ENCODE results near the gene LAMB2.

LAMB2 gene

DNA sequence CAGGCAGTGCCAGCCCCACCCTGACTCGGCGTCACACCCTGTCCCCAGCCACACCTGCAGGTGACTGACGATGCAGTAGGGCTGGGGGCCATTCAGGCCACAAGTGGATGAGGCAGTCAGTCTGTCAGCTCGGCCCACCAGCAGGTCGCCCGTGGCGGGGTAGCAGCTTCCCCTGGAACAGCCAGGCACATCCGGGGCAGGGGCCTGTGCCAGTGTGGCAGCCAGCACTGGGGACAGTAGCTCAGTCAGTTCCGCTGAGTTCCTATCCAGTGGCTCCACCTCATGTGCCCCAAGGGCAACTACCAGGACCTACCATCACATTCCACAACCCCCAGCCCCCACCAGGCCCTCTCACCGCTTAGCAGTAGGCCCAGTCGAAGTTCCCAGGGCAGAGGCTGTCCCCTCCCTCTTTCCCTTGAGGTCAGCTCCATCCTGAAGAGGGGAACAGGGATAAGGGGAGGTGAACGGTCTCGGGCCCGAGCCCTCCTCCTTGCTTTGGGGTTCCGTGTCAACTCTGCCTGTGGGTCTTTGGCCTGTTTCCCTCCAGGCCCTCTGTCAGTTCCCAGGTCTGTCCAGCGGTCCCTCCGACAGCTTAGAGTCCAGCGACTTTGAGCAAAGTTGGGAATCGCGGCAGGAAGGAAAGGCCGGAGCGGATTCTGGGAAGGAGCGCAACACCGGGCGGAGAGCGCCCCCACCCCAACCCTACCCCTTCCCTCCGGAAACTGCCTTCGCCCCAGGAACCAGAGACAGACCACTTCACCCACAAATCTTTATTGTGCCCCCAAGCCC, at the start of gene LAMB2:
Gene LAMB2, minus strand, starts transcription at position 614 of the 789 bp plus-strand sequence. Its CDS starts 183 bp downstream, at position 431.
- DNase-seq: no peak

DNA sequence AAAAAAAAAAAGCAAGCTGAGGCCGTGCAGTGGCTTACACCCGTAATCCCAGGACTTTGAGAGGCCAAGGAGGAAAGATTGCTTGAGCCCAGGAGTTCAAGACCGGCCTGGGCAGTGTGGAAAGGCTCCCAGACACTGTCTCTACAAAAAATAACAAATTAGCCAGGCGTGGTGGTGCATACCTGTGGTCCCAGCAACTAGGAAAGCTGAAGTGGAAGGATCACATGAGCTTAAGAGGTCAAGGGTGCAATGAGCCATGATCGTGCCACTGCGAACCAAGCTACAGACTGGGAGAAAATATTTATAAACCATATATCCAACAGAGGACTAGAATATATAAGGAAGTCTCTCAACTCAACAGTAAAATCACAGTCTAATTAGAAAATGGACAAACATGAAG, 48.5 kb upstream of the LAMB2 start:
- DNase-seq: no peak

DNA sequence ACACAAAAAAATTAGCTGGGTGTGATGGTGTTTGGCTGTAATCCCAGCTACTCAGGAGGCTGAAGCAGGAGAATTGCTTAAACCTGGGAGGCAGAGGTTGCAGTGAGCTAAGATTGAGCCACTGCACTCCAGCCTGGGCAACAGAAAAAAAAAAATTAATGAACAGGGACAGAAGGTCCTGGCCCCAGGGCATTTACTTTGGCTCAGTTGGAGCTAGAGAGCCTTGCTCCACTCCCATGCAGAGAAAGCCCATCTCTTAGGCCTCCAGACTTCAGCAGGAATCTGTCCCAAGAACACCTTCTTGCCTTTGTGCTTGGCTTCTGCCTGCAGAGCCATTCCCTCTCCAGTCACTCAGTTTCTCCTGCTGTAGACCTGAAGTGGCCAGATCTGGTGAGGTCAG, 47.3 kb upstream of the LAMB2 start:
- DNase-seq: no peak

DNA sequence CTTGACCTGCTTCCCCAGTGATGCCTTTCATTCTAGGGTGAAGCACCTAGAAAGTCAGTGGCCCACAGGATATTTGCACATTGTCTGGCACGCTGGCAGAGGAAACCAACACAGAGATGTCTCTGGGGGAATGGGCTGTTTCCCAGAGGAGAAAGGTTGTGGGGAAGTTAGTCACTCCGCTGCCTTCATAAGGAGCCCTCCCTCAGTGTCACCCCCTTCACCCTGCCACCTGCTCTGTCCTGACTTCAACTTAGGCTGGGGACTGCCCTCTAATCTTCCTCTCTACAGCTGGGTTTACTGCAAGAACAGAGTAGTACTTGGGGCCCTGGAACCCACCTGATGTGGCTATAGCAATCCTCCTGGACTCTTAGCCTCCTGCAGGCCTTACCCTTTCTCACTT, 44.2 kb upstream of the LAMB2 start:
- no peak for DNase-seq

DNA sequence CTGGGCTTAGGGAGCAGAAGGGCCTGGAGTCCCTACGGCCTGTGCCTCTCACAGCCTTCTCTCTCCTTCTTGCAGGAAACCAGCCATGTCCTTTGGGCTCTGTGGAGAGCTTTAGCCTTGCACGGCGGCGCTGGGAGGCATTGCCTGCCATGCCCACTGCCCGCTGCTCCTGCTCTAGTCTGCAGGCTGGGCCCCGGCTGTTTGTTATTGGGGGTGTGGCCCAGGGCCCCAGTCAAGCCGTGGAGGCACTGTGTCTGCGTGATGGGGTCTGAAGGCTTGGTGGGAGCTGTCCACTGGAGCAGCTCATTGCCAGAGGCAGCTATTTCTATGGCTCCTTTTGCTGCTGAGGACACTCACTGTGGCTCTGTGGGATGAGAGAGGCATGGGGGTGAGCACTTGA, 42.7 kb upstream of the LAMB2 start:
- no peak for DNase-seq

DNA sequence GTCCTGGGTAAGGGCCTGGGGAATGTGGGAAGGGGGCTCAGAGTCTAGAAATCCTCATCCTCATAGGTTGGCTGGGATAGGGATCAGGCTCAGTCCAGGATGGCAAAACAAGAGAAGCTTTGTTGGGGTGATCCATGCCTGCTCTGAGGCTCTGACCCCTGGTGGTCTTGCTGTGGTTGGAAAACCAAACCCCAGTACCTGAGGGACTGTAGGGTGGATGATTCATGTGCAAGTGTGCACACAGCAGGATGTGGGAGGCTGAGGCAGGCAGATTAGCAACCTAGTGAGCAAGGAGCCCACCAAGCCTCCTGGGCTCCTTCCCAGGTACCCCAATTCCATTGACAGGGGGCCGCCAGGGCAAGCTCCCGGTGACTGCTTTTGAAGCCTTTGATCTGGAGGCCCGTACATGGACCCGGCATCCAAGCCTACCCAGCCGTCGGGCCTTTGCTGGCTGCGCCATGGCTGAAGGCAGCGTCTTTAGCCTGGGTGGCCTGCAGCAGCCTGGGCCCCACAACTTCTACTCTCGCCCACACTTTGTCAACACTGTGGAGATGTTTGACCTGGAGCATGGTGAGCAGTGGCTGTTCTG, 41.6 kb upstream of the LAMB2 start:
- no peak for DNase-seq

DNA sequence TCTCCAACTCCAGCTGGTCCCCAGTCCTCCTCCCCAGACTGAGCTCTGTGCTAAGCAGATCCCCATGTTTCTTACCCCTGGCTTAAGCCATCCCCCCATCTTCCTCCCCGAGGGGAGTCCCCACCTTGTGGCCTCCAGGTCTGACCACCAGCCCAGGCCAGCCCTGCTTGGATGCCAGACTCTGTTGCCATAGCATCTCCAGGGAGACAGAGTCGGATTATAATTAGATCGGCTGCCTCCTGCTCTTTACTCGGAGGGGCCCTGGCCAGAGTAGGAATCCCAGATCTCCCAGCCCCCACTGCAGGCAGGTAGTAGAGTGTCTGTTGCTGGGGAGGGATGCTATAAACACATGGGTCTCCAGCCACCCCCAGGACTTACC, 40.9 kb upstream of the LAMB2 start:
- no peak for DNase-seq

DNA sequence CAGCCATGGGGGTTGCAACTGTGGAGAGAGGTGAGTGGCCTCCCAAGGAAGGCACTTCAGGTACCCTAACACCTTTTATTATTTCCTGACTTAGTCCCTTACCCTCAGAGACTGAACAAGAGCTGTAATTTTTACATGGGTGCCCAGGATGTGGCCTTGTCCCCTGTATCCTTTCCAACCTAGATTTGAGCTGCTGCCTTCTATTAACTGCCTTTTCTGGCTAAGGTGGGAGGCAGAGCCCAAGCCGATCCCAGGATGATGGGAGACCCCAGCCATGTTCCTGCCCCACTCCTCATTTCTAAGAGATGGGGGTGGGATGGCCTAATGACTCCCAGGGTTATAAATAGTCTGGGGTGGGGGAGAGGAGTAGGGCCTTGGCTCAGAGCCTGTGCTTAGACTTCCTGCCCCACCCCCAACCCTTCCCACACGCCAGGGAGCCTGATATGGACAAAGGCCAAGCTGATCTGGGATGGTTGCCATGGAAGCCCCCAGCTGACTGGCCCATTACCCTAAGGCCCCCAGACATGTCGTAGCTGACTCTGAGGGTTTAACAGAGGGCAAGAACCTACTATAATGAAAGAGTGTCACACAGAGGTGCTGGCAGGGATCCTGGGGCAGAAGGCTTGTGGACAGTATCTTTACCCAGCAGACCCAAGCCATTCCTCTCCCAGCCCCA, 40.4 kb upstream of the LAMB2 start:
- DNase-seq: no peak

DNA sequence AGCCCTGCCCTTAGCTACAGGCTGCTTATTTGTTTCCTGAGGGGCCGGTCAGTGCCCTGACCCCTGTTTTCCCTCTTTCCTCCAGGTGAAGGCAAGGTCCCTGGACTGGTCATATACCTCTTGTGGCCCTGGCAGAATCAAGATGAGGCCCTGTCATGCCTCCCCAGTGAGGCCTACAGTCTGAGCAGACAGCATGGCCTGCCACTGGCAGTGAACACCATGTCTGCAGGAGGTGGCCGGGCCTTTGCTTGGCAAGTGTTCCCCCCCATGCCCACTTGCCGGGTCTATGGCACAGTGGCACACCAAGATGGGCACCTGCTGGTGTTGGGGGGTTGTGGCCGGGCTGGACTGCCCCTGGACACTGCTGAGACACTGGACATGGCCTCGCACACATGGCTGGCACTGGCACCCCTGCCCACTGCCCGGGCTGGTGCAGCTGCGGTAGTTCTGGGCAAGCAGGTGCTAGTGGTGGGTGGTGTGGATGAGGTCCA, 39.7 kb upstream of the LAMB2 start:
- no peak for DNase-seq

DNA sequence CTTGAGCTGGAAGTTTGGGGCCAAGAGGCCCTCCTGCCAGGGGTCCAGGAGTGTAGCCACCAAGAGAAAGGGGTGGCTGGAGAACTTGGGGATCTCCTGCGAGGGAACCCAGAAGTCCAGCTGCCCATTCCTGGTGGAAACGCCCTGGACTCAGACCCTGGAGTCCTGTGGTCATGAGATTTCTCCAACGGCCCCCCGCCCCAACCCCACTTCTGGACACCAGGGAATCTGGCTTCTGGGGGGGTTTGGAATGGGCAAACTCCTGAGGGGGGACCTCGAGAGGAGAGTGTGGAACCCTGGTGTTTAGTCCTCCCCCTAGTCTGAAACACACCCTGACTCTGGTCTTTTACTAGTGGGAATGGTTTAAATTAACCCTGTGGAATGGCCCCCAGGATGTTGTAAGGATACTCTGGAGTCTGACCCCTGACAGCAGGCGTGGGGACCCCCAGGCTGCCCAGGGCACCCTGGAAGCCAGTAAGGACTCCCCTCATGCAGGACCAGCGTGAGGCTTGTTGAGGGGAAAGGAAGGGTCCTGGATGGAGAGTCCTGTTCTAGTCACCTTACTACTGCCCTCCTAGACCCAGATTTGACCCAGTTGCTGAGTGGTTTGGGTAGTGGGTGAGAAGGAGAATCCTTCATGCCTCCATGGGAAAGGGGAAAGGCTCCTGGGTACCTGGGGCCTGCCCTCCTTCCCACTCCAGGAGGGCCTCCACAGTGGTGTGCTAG, 39.1 kb upstream of the LAMB2 start:
- DNase-seq: no peak

DNA sequence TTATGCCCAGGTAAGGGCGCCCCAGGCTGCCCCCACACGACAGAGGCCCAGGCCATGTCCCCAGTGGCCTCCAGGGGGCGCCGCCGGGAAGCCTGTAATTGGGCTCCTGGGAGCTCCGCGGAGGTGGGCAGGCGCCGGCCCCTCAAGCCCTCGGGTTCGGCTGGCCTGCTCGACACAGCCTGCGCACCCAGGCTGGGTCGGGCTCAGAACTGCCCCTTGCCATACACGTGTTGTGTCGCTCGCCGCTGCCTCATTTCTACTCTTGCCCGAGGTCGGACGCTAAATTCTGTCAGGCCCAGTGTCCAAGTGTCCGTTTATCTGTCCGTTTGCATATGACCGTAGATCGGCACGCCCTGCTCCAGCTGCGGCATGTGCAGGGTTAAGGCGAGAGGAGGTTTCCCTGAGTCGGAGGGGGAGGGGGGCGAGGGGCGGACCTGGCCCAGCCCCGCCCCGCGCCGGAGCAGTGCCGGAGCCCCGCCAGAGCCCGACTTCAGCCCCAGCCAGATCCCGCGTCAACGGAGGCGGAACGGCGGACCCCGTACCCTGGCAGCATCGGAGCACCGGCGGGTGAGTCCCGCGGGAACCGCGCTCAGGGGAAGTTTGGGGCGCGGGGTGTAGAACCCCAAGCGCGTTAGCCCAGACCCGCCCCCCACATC, 38.4 kb upstream of the LAMB2 start, which contains the start of gene KLHDC8B:
Gene KLHDC8B, plus strand, starts transcription at position 480 of the 656 bp plus-strand sequence. CDS start 1,172 bp downstream, outside the sequence.
- no peak for DNase-seq

DNA sequence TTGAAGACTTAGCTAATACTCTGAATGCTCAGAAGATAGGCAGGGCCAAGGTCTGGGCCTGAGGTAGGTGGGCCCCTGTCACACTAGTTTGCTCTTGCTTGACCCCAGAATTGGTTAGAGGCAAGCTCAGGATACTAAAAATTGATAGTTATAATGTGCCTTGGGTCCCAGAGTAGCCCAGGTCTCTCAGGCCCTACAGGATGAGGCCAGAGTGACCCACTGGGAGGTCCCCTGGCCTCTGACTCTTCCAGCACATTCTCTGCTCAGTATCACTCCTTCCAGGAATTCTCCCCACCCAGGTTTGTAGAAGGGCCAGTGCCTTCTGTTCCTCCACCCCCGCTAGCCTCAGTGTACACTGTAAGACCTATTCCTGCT, 37.9 kb upstream of the LAMB2 start:
- no peak for DNase-seq

DNA sequence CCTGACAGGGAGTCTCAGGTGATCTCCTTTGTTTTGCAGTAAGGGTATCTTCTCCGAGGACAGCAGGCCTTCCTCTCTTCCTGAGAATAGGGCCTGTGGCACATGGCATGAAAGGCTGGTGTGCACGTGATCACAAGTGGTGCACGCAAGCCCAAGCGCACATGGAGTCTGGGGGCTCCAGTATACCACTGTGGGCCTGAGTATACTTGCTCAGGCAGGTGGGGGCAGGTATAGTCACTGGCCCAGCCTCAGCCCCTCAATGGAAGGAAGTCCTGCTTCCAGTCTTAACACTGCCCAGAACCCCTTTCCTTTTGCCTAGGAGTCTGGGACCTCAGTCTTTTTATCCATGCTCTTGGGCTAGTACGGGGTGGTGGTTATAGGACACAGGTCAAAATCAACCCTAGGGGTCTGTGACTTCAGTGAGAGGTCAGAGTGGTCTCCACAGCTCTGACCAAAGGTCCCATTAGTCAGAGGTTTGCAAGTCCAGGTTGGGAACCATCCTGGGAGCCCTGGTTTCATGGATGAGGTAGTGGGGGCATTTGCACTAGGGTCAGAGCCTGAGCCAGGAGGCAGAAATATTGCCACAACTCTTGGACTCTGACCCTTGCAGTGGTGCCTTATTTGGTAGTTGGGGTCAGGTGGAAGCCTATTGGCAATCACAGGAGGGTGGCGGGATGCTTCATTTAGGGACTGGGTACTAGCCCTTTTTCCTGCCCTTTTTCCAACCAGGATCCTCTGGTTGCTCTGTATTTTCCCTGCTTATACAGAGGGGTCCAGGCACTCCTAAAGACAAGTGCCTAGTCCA, 34.1 kb upstream of the LAMB2 start:
- no peak for DNase-seq

DNA sequence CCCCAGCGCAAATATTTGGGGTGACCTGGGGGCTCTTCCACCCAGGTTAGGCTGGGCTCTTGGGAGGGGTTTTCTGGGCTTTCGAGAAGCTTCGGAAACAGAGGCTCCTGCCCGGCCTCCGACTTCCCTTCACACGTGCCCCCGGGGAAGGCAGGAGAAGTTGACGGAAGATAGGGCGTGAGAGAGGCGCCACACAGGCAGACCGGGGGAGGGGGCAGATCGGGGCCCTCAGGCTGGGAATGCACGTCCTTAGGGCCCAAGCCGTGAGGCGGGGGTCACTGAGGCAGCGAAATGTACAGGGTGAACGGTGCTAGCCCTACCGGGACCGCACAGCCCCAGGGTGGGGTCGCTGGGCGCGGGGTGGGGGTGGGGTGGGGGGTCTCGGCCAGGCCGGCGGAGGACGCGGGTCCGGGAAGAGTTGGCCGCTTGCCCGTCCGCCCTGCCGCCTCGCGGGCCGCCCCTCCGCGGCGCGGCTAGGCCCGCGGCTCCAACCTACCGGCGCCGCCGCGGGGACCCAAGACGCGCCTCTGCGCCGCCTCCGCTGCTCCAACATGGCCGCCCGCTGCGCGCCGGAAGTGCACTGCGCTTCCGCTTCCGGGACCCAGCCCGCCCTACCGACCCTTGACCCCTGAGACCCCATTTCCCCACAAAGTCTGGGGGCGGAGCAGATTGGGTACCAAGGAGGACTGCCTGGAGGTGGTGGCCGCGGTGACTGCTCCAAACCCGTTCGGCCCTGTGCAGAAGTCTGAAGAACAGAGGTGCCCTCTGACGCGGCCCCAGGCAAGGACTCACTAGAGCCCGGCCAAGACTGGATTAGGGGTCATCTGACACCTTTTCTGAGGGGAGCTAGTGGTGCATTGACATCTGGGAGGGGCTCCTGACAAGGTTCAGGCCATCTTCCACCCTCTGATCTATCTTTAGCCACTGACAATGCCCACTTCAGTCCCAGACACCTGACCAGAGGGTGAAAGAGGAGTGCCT, 33.2 kb upstream of the LAMB2 start, which contains the start of gene CCDC71:
Gene CCDC71, minus strand, starts transcription at position 561 of the 981 bp plus-strand sequence. CDS start 2,123 bp downstream, outside the sequence.
- no peak for DNase-seq

DNA sequence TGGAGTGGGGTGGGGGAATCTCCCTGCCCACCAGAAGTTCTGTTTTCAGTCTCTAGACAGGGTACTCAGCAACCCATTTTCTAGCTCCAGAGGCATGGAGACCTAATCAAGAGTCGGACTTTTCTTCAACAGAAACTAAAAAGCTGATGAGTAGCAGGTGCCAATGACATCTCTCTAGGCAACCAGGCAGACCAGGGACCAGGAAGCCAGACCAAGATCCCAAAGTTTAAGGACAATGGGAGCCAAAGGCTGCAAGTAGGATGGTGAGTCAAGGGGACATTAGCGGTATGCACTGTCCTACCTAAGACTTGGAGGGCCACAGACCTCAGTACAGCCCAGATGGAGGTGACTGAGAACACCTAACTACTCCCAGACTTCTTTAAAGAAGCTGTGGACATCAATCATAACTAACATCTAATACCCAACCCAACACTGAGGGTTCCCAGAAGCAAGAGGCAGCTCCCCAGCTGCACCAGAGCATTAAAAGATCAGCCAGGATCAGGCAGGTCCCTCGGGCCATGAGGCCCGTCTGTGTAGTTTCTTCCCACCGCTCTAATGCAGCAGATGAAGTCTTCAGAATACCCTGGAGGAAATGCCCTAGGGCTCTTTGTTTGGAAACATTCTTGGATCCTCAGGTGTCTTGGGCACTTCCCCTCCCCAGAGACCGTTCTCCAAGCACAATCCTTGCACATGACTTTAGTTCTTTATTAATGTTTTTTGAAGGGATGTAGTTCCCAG, 32.3 kb upstream of the LAMB2 start:
- DNase-seq: no peak

DNA sequence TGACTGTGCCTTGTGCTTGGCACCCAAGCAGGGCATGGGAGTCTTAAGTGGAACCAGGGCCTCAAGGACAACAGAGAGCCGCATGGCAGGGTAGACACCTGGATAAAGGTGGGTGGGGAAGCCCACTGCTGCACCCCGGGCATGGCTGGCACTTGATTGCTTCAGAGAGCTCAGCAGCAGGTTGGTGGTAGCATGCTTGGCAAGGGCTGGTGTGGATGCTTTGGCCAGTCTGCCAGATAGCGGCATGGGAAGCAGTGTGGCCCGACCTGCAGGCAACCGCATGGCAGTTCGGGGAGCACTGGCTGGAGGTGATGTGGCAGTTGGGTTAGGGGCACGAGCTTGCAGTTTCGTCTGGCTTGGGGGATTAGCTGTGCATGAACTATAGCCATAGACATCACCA, 30.8 kb upstream of the LAMB2 start:
- DNase-seq: no peak

DNA sequence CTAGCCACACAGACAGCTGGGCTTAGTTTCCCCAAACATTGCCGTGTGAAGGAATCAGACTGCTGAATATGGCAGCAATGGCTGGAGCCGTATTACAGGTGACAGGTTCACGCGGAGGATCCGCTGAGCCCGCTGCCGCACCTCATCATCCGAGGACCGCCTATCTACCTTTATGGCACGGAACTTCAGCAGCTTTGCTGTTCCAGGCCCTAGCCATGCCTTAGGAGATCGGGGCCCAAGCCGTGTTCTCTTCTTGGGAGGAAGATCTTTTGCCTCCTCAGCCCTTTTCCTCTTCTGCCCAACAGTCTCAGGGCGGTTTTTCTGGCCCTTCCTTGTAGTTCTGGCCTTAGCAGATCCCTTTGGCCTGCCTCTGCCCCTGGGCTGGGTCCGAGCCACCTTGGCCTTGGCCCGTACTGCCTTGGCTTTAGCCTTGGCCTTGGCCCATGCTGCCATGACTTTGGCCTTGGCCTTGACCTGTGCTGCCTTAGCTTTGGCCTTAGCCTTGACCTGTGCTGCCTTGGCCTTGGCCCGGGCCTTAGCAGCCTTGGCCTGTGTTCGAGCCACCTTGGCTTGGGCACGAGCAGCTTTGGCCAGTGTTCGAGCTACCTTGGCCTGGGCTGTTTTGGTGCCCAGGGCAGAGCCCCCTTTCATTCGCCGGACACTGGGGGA, 30.0 kb upstream of the LAMB2 start:
- DNase-seq: no peak

DNA sequence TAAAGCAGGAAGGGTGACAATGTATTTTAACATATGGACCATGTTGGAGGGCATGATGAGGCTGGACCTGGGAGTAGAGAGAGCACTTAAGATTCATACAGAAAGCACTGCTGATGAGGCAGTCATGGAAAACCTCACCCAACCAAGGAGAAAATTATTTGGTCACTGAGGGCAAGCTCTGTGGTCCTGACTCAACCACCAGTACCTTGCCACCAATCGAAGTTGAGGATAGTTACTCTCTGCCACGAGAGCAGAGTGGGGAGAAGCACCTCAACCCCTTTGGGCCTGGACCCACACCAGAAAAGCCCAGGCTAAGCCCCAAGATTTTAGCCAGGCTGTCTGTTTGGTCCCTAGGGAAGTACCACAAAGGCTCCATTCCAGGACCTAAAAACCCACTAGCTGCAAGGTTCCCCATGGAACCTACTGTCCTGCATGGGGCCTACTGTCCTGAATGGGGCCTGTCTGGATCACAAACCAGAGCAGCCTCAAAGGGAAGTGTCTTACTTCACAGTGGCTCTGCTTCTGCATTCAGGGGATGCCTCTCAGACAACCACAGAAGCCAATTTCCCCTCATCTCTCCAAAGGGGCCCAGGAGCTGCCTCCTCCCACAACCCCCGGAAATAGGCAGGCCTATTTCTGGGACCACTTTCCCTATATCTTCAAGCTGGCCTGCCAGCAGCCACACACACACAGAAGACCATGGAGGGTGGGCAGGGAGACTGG, 29.1 kb upstream of the LAMB2 start:
- DNase-seq: no peak
